NCI-H226 (cell line): ENCODE data around the gene WRAP73.

Source experiments
- DNase-seq: peaks from one replicate; pipeline ENCODE4 v3.0.0-alpha.2; 2015

WRAP73 gene

DNA sequence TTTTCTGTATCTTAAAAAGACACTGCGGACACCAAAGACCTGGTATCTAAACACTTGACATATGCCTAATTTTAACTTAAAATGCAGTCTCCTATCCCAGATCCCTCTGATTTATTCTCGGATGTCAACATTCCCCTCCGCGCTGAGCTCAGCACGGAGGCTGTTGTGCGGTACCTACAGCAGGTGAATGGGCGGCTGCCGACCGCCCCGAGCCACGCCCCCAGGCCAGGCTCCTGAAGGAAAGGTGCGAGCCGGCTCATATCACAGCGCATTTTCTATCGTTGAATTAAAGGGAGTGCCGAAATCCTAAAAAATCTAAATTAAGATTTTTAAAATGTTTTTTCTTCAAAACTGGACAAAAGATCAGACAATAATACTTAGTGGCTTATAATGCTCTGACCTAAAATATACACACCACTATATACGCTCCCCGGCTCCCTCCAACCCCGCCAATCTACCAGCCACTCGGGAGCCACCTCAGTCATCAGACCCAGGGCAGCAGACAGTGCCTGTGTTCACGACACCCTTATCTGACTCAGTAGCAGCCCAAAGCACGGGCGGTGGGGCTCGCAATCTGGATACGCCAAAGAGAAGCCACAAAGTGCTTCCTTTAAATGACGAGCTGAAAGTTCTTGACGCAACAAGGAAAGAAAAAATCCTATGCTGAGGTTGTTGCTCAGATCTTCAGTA, 4.1 kb downstream of the WRAP73 start:
- no peak for DNase-seq

DNA sequence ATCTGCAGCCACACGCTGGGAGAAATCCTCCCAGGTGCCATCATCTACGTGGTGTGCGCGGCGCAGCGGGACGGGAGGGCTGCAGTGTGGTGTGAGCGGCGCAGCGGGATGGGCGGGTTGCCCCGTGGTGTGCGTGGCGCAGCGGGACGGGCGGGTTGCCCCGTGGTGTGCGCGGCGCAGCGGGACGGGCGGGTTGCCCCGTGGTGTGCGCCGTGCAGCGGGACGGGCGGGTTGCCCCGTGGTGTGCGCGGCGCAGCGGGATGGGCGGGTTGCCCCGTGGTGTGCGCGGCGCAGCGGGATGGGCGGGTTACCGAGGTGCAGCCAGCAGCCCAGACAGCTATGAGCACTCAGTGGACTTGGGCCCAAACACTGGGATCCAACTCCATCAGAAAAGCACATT, 4.7 kb downstream of the WRAP73 start:
- DNase-seq = no peak

- DNase-seq = no peak
These were observed 5.6 kb downstream of the WRAP73 start for GRCh38 chr1:3644273-3644672.

DNA sequence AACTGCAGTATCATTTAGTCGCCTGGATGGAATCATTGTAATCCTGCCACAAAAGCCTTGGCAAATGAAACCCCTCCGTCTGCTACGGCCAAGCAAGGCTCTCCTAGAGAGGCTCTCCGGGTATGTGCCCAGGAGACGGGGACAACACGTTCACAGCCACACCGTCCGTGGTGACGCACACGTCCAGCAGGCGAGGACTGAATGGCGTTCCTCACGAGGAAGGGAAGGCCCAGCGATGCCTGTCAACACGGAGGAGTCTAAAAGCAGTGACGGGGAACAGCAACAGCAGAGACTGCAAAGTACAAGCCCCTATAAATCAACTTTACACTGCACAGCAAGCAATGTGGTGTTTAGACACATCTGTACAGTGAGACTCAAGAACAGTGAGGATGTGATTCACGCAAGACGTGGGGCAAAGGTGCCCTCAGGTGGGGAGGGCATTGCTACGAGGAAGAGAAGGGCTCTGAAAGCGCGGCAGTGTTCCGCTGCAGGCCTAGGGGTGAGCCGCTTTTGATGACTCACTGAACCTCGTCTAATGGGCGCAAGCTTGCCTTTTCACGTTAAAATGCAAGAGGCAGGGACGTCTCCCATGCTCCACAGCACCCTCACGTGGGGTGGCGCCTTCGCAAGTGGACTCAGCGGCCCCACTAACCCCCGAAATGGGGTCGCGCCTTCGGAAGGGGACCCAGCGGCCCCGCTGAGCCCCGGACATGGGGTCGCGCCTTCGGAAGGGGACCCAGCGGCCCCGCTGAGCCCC, 6.8 kb downstream of the WRAP73 start:
- DNase-seq = no peak

DNA sequence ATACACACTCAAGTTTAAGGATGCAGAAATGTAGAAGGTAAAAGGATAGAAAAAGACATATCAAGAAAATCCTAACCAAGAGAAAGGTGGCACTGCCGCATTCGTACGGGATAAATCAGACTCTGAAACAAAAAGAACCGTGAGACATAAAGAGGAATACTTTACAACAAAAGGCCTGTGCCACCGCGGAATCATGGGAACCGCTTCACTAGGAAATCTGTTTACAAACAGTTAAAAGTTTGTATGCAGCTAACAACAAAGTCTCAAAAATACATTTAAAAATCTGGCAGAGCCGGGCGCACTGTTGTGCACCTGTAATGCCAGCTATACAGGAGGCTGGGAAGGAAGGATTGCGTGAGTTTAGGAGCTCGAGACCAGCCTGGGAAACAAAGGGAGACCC, 8.1 kb downstream of the WRAP73 start:
- no peak for DNase-seq

DNA sequence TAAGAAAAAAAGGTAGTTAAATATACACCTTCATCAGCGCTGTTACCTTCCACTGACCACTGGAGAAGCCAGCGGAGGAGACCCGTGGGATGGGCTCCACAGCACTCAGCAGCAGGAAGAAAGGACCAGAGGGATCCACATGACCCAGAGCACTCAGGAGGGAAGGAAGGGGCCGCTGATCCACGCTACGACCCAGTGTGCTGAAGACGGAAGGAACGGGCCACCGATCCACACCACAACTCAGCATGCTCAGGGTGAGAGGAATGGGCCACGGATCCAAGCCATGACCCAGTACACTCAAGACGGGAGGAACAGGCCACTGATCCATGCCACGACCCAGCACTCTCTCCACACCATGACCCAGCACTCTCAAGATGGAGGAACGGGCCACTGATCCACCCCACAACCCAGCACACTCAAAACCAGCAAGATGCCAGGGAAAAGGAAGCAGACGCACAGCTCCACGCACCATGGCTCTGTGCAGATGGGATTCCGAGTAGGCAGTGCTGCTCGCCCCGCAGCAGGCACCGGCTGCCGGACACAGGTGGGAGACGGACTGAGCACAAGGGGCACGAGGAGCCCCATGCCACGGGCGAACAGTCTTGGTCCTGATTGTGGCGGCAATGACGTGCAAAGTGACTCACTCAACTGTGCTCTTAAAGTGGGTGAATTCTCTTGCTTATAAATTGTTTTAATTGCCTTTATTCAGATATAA, 8.7 kb downstream of the WRAP73 start:
- DNase-seq = no peak

- no peak for DNase-seq
These were observed 9.6 kb downstream of the WRAP73 start for GRCh38 chr1:3640121-3640837.

DNA sequence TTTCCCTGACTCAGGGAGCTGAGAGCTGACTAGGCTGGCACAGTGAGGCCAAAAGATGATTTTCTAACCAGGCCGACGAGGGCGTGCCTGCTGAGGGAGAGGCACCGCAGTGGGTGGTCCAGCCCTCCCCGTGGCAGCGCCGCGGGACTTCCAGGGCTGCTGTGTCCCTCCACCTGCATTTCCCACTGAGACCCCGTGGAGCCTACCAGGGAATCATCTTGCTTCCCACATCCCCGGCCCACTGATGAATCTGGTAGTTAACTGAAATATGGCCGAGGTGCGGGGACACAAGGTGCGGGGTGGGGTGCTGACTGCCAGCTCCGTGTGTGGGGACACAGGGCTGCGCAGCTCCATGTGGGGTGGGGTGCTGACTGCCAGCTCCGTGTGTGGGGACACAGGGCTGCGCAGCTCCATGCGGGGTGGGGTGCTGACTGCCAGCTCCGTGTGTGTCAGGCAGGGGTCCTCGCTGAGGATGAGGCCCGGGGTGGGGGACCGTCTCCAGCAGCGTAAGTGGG, 10.4 kb downstream of the WRAP73 start:
- no peak for DNase-seq

GRCh38 chr1:3638676-3639075, 11.2 kb downstream of the WRAP73 start:
- DNase-seq = no peak

DNA sequence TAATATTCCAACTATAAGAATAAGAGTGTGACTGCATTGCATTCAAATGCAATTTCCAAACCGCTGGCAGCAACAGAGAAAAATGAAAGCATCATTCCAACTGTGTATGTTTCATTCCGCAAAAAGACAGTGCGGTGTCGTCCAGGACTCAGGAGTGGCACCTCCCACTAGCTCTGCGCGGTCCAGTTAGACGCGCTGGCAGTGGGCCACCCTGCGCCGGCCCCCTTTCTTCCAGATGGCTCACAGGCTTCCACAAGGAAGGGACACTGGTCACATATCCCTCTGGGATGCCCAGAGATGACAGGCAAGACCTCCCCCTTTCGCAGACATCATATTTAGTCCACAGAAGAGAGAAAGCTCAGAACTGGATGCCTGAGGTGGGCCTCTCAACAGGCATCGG, 11.9 kb downstream of the WRAP73 start:
- DNase-seq = no peak

GRCh38 chr1:3636531-3636930, 13.4 kb downstream of the WRAP73 start:
- no peak for DNase-seq

- no peak for DNase-seq
These were observed 13.8 kb downstream of the WRAP73 start for GRCh38 chr1:3636080-3636479.

DNA sequence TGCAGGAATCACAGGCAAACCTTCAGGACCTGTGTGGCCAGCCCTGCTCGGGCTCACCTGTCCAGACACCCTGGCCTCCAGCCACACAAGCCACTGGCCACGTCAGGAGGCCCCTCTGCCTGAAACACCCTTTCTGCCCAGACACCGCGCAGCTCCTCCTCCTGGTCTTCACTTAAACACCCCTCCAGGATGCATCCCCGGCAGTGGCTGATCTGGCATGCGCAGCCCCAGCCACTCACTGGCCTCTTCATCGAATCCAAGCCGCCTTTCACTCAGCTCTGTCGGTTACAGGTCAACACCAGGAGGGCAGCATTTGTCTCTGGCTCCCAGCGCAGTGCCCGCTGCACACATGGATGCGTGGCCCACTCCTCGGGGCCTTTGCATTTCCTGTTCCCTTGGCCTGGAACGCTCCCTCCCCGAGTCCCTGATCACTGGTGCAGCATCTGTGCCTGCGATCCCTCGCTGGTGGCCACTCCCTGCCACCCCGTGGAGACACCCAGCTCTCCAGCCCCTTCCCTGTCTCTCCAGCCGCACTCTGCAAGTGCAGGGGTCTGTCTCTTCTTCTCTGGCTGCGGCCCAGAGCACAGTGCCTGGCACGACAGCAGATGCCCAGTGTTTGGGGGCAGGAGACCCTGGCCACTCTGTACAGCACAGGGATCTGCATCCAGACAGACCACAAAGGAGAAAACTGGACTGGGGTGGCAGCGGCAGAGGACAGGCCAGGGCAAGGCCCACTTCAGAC, 15.7 kb downstream of the WRAP73 start:
- no peak for DNase-seq

DNA sequence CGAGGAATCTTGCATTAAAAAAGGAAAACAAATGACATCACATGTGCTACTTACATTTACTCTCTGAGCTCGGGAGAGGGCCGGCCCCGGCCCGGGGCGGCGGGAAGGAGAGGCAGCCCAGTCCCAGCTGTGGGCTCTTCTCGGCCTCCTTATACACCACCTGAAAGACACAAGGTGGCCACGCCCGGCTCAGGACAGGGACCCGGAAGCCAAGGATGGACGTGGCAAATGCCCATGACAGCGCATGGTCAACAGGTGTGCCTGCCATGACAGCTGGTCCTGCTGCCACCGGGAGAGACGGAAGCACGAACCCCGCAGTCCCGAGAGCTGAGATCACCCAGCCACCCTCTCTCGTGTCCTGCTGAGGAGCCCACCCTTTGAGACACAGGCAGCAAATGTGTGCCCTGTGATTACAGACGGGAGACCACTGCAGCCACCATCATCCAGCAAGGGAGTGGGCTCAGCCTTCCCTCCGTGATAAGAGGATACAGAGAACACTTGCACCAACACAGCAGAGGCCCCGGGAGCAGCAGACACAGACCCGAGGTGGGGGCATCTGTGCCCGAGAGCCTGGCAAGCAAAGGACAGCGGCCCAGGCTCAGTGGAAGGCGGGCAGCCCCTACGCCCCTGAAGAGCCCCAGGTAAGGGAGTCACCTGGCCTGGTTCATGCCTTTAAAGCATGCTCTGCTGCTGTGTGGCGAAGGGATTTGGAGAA, 16.4 kb downstream of the WRAP73 start:
- no peak for DNase-seq

DNA sequence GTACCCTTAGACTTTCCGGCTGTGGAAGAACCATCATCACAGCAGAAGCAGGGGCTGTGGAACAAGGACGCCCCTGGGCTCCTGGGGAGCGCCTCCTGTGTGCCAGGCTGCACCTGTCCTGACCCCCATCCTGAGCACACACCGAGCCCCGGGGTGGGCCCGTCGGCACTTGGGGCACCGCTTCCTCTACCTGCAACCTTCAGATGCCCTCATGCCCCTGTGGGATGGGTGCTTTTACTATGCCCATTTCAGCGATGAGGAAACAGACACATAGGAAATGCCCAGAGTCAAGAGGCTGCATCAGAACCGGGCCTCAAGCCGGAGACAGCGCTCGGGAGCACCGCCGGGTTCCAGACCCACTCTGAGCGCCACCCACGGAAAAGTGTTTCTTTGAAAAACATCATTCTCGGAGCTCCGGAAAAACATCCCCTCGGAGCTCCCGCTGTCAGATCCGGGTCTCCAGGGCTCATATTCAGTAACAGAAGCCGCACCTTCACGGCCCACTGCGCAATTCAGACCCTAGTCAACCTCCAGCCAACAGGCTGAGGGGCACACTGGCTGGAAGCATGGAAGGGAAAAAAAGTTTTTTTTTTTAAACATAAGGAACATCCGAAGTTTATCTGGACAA, 17.1 kb downstream of the WRAP73 start:
- no peak for DNase-seq

- no peak for DNase-seq
These were observed 17.6 kb downstream of the WRAP73 start for GRCh38 chr1:3632298-3632697.

GRCh38 chr1:3631320-3632260, 18.3 kb downstream of the WRAP73 start:
- no peak for DNase-seq

DNA sequence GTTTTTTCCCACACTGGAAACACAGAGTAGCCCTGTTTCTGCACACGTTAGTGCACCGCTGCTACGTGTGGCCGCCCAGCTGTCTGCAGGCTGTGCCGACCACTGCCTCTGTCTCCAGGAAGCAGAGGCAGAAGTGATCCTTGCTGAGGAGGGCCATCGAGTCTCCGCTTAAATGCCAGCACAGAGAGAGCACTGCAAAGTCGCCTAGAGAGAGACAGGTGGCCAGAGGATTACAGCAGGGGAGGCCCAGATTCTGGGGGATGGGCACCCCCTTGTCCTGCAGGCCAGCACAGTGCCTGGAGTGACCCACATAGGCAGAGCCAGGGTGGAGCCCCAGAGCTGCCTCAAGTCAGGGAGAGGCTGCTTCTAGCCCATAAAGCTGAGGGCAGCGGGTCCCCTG, 19.0 kb downstream of the WRAP73 start:
- DNase-seq = no peak

GRCh38 chr1:3630161-3630611, 19.7 kb downstream of the WRAP73 start:
- DNase-seq = no peak
